Measurements from ENCODE around the gene SIGLEC12.

The SIGLEC12 gene

DNA sequence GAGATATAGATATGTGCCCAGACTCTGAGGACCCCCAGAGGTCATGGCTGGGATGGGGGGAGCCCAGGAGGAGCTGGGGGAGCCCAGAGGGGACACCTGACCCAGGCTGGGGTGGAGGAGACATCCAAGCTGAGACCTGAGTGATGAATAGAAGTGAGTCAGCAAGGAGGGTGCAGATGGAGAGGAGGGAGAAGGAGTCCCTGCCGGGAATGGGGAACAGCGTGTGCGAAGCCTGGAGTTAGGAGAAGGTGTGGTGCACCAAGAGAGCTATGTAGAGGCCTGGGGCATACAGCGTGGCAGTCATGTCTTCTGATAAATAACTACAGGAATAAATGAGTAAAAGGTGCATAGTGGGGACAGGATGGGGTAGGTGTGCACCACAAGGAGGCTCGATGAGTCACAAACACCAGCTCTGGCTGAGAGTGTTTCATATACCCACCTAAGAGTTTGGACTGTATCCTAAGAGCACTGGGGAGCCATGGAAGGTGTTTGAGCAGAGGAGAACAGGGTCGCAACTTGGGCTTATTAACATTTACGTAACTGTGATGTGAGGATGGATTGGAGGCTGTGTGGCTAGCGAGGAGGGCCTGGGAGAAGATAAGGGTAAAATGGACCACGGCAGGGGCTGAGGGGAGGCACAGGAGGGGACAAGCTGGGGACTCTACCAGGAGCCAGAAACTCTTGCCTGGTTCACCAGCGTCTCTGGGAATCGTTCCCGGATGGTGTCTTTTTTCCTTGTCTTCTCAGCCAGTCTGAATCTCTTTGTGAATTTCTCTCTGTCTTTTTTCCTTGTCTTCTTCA is 21.9 kb downstream of the SIGLEC12 start:
- no peak for DNase-seq

DNA sequence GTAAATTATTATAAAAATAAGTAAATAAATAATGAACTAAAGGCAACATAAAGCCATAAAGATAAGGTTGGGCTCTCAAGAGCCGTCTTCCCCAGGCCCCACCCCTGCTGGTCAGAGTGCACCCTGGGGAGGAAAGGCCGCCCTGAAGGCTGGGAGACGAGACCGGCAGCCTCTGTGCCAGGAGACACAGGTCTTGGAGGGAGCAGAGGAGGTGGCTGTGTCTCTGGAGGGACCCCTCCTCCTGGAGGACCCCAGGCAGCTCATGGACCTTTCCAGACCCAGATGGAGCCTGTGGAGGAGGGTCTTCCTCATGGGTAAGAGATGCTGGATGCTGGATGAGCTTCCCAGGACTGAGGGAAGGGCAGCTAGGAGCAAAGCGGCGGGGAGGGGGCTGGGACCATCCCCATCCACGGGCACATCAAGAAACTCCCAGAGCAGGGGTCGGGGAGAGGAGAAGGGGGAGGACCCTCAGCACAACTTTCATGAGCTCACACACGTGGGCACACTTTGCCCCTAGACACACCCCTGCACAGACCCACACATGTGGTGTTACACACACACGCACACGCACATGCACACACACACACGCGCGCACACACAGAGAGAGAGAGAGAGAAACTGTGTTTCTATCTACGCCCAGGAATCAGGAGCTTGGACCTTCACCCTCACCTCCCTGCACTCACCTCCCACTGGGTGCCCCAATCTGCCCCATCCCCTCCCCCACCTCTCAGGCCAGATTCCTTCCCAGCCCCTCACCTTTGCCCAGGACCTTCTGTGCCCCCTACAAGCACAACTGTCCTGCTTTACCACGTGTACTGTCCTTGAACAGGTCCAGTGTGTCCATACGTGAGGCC is 23.0 kb downstream of the SIGLEC12 start, which contains the start of gene CEACAM18:
Gene CEACAM18 (plus strand): TSS at position 159 of the 854 bp plus-strand sequence.
- no peak for DNase-seq

DNA sequence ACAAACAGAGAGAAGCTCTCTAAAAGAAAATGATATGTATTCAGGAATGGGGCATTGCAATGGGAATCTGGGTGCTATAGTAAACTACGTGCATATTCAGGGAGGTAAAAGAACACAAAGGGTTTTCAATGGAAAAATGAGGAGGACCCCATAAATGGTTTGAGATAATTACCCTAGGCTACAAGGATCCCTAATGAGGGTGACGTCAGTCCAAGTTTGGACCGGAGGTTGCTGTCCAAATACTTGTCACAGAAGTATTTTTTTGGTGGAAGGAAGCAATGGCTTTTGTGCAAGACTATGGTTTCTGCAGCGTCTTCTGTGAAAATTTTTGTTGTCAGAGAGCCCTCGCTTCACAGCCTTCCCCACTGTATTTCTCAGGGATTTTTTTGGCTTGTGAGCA is 24.3 kb downstream of the SIGLEC12 start:
- peak; percentile 4 for DNase-seq

DNA sequence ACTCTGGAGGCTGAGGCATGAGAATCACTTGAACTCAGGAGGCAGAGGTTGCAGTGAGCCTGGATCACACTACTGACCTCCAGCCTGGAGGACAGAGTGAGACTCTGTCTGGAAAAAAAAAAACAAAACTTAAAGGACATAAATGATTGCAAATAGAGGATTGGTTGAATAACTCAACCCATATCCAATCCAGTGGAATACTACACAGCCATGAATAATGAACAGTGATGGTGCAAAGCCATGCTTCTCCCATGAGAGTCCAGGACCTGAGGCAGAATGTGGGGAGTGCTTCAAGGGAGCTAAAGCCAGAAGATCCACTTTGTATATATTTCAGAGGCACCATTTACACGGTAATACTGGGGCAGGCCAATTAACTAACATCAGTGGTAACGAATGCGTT is 25.4 kb downstream of the SIGLEC12 start:
- DNase-seq, result no peak

DNA sequence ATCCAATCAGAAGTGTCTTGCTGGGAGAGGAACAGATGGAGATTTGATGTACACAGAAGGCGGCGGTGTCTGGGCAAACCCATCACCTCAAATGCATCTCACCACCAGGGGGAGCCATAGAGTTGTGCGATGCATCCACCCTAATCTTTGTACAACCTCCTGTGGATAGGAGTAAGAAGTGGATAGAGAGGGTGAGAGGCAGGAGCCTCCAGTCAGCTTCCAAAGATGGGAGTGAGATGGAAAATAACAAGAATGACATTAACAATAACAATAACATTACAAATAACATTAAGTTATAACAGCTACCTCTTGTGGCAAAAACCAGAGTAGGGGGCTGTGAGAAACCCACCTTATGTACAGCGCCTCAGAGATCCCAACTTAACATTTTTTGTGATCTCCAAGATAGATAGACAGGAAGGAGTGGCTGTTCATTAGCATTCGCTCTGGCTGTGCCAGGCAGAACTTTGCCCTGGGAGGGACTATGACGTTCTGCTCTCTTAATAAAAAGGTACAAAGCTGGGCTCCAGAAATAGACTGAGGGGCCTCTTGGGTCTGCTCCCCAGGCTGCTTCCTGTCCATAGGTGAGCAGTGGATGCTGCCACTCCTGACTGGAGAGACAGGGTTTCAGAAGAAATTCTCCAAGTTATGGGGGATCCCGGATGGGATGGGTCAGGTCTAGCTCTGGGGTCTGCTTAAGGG is 28.4 kb downstream of the SIGLEC12 start:
- DNase-seq, result peak; percentile 24

DNA sequence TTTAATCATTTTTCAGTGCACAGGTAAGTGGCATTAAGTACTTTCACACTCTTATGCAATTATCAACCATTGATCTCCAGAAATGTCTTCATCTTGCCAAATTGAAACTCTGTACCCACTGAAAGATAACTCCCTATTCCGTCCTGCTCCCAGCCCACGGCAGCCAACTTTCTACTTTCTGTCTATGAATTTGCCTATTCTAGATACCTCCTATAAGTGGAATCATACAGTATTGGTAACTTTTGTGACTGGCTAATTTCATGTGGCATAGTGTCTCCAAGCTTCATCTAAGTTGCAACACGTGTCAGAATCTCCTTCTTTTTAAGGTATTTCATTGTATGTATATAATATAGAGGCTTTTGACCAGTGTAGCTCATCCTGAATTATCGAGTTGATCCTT is 29.0 kb downstream of the SIGLEC12 start:
- no peak for DNase-seq

DNA sequence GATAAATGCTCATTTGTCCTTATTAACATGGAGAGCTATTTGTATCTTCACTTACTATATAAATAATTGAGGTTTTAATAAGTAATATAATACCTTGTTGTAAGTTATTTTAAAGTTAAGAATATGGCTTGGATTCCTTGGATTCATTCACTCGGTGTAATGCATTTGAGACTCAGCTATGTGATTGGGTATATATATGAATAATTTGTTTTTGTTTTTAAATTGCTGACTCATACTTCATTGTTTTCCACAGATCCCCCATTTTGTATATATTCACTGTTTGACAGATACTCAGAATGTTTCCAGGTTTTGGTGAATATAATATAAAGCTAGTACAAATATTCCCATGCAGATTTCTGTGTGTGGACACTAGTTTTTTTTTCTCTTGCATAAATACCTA is 30.1 kb downstream of the SIGLEC12 start:
- no peak for DNase-seq

DNA sequence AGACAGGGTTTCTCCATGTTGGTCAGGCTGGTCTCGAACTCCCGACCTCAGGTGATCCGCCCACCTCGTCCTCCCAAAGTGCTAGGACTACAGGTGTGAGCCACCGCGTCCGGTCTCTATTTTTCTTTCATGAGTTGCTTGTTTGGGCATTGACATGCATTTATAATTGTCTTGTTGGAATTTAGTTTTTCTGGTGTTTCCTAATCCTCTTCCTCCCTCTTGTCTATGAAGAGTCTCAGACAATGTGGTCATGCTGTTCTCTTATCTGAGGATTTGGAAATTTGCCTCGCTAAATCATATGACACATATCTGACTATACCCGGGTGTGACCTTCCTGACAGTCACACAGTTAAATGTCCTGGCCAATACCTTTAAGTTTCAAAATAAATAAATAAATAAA is 30.6 kb downstream of the SIGLEC12 start:
- DNase-seq, result peak; percentile 75

DNA sequence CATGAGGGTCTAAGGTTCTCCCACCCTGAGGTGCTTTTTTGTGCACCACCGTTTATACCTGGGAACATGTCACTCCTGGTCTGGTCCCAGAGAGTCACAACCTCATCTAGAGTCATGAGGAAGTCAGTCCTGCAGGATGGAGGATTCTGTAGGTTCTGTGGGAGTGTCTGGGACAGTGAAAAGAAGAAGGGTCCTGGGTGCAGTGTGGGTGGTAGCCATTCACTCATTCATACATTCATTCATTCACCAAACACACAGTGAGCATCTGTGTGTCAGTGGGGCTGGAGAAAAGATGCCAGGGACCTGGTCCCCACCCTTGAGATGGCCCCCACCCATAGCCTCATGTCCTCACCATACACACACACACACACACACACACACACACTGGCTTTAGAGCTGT is 32.0 kb downstream of the SIGLEC12 start:
- no peak for DNase-seq

DNA sequence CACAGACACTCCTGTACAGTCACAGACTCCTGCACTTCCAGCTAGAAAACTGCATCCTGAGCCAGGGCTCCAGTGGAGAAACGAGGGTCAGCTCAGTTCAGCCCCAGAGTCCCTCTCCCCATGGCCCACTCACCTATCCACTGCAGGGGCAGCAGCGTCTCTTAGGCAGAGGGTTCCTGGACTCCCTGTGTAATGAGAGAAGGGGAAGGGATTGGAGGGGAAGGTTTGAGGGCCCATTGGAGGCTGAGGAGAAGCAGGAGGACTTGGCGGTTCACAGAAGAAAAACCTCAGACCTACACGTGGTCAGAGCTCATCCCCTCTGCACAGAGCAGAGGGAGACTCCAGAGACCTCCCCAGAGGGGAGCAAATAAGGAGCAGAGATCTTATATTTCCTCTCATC is 32.4 kb downstream of the SIGLEC12 start:
- peak; percentile 61 for DNase-seq

DNA sequence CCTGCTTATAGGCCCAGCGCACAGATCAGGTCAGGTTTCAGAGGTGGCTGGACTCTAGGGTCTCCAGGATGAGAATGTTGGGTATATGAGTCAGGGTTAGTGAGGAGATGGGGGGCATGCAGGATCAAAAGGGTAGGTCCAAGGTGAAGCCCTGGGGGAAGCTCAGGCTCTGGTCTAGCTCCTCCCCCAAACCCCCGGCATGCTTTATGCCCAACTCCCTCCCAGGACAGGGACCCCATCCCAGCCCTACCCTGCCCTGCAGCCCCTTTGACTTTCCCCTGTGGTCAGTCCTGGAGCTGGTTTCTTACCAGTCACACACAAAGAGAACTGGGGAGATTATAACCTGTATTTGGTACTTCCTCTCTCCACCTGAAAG is 33.1 kb downstream of the SIGLEC12 start:
- peak; percentile 24 for DNase-seq

DNA sequence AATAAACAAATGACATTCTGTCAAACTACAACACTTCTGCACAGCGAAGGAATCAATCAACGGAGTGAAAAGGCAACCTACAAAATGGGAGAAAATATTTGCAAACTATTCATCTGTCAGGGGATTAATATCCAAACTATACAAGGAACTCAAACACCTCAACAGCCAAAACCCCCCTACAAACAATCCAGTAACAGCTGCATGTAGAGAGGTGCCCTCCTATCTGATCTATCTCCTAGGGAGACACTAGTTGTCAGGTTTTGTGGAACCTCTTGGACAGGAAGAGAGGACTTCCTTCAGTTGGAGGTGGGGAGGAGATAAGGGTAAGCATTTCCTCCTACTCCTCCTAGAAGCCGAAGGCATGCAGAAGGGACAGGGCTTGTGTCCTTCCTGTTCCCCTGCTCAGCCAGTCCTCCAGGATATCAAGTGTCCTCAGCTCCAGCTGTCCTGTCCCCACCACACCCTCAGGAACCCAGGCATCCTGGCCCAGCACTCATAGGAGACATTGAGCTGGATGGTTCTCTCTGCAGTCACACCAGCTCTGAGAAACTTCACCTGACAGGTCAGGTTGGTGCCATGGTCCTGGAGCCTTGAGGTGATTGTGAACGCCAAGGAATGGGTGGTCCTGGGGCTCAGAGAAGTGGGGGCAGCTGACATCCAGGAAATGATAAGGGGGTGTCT is 33.6 kb downstream of the SIGLEC12 start:
- DNase-seq, result peak; percentile 96

DNA sequence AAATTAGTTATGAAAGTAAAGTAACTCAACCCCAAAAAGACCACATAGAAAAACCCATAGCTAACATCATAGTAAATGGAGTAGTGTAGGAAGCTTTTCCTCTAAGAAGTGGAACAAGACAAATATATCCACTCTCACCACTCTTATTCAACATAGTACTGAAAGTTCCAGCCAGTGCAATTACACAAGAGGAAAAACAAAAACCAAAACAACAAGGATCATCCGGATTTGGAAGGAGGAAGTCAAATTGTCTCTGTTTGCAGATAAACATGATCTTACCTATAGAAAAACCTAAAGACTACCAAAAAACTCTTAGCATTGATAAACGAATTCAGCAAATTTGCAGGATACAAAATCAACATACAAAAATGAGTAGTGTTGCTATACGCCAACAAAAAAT is 34.9 kb downstream of the SIGLEC12 start:
- DNase-seq, result peak; percentile 26

DNA sequence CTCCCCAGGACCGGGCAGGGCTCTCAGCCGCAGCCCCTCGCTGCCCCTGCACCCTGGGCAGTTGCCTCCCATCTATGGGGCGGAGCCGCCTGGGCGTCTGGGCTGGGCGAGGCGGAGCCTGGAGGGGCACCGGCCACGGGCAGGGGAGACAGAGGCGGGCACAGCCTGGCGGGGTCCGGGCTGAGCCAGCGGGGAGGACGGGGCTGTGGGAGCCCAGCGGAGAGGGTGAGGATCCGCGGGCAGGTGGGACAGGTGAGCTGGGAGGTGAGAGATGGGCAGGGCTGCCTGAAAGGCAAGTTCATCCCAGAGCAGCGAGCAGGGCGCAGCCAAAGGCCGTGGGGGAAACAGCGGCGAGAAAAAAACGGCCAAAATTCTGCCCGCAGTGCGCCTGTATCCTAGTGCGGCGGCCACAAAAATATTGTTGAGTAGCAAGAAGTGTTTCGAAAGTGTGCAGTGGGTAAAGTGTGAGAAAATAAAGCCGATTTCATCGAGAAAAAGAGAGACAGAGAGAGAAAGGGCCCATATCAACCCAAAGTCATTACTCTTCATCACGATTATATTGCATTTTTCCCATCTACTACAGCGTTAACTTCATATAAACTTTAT is 37.5 kb downstream of the SIGLEC12 start:
- peak; percentile 16 for DNase-seq

DNA sequence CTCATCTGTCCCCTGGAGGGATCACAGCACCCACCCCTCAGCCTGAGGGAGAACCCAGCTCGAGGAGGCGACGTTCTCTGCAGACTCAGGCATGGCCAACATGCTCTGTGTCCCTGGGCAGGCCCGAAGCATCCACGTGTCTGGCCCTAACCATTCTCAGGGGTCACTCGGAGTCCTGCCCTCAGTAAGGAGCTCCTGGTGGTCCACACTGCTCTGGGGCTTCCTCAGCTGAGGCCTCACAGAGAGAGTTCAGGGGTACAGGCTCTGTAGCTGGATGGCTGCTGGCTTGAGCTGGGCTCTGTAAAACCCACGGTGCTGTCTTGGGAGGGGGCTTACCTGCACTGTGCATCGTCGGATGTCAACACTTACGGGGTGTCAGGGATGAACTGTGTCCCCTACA is 38.9 kb downstream of the SIGLEC12 start:
- DNase-seq, result no peak

DNA sequence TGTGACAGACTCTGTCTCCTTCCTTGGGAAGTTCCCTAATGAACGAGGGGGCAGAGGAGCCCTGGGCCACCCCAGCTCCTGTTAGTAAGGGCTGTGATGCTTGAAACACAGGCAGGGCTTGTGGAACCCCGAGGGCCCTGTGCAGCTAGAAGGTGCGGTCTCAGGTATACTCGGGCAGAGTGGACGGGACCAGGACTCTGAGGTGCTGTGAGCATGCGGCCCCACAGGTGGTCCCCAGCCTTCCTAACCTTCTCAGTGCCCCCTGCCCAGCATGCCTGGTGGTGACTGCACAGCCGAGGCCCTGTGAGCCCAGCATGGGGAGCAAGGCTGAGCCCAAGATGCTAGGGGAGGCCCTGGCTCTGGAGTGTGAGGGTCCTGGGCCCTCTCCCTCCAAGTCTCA is 39.3 kb downstream of the SIGLEC12 start:
- no peak for DNase-seq

DNA sequence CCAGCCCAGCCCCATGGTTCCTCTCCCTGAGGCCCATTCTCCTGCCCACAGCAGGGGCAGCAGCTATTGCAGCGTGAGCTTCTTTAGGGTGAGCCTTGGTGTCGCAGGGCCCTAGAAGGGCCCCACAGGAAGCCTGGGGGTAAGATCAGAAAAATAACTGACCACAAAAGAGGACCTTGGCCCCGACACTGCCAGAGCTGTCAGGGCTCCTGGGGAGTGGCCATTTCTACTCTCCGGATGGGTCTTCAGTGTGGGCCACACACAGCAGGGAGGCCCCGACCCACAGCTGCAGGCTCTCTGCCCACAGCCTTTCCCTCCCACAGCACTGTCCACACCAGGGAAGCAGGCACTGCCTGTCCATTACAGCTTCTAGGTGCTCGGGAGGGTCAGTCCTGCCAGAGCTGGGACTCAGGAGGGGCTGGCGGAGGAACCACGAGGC is 39.9 kb downstream of the SIGLEC12 start:
- peak; percentile 79 for DNase-seq

DNA sequence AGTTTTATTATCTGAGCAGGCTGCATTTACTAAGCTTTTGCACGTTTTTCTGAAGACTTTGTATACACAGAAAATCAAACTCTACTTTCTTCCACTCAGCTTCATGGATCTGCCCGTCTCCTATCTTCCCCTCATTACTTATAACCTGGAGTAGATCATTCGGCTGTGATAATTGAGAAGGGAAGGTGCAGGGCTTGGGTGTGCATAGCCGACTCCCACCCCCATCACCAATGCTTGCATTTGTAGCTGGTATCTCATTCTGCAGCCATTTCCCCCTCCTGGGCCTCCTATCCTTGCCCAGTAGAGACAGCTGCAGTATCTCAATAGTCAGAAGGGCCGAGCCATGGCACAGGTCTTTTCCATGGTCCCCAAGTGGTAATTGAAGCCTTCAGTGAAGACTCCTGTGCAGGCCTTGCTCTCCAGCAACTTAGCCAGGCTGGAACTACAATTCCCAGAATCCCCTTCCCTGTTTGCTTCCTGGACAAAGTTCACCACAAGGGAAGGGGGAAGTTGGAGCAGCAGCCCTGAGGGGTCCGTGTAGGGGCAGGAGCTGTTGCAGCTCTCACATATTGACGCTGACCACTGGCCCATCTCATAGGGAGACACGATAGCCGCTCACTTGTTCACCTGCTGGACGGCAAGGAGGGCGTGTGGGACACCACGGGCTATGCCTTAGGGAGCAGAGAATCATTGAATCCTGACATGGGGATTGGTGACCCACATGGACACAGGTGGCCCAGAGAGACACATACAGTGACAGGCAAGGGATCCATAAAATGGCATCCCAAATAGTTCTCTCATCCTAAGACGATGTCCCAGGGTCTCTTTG is 41.2 kb downstream of the SIGLEC12 start:
- peak; percentile 31 for DNase-seq

DNA sequence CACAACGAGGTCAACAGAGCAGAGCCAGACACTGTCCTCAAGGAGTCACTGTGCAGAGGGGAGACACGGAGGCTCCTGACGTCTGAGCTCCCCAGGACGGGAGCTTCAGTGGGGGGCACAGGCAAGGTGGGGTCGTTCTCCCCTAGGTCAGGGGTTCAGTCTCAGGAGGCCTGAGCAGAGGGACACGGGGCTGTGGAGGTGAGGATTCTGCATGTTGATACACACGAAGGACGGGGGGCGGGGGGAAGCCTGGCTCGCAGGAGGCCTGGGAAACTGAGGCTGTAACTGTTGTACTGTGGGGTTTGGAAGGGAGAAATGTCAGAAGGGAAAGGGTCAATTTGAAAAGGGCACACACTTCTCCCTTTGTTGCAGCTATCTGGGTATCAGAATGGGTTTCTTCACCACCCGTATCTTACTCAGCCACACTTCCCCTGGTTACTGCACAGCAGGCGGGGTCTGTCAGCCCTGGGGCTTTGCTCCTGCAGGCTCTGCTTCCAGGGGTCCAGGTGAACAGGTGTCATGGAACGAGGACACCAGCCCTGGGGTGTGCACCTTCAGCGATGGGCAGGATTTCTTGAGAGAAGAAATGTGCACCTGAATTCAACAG is 42.6 kb downstream of the SIGLEC12 start:
- DNase-seq, result peak; percentile 6

DNA sequence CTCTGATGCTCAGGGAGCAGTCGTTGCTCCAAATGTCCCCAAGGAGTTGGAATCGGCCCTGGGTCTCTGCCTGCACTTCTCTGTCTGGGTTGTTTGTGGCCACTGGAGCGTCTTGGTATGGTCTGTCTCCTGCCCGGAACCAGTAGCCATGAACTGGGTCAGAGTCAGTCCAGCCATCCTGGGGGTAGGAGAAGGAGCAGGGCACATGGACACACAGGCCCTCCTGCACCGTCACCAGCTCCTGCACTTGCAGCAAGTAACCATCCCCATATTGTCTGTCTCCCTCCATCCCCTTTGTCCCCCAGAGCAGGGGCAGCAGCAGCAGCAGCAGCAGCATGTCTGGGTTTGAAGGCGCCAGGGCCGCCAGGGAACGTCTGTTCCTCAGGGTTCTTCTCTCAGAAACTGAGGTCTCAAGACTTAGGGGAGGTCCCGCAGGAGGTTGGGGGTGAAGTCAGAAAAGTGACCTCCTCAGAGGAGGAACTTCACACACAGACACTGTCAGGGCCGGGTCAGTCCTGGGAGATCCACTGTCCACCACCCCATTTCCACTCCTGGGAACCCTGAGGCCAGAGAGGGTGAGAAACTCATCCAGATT is 43.5 kb downstream of the SIGLEC12 start, which contains the start of gene SIGLEC8:
Gene SIGLEC8 (minus strand): TSS at position 404 of the 595 bp plus-strand sequence. CDS start 67 bp downstream, at position 337.
- DNase-seq, result no peak

All from GF-D8 (cell line).